Epithelial cell of esophagus (primary cell): Measurements from ENCODE around the gene SH3BP5.
"Not testable (repeated sequence)": the region's sequence is repeated elsewhere in the genome, so short reads cannot be mapped to it uniquely, and the experiment has no call there.

Source experiments
- DNase-seq: peaks from one replicate; pipeline ENCODE4 v3.0.0; 2010; ENCODE audit warnings: low read depth
- H3K4me3 ChIP-seq: 2 replicates; pipeline ENCODE4 v1.5.1; 2011; ENCODE audit warnings: mild to moderate bottlenecking, low read length, control low read depth
- TF ChIP-seq, protein P1 (sequence below): IDR thresholded peaks from 2 replicates; pipeline ENCODE4 v1.5.1; 2011; ENCODE audit warnings: low read depth, mild to moderate bottlenecking, low read length, control low read depth, inconsistent platforms; ENCODE audit not compliant: insufficient read depth; ENCODE audit errors: missing control alignments

Gene SH3BP5

DNA sequence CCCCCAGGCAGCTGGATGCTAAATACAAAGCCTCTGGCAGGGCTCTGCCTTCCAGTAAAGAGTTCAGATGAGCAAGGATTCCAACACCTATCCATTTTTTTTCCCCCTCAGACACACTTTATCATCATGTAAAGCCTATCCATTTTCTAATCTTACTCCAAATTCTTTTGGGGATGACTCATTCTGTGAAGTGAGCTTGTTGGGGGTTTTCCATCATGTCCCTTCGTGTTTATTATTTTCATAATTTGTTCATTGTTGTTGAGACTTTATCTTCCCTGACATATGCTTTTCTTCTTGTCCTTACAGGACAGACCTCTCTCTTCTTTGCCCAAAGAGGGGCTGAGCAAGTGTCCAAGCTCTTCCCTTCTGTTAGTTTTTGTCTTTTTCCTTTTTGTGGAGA lies 34.7 kb upstream of the SH3BP5 start:
- H3K4me3 ChIP-seq, result no peak overlapping the region
- peak; percentile 30 for DNase-seq
- TF ChIP-seq, protein P1, sequence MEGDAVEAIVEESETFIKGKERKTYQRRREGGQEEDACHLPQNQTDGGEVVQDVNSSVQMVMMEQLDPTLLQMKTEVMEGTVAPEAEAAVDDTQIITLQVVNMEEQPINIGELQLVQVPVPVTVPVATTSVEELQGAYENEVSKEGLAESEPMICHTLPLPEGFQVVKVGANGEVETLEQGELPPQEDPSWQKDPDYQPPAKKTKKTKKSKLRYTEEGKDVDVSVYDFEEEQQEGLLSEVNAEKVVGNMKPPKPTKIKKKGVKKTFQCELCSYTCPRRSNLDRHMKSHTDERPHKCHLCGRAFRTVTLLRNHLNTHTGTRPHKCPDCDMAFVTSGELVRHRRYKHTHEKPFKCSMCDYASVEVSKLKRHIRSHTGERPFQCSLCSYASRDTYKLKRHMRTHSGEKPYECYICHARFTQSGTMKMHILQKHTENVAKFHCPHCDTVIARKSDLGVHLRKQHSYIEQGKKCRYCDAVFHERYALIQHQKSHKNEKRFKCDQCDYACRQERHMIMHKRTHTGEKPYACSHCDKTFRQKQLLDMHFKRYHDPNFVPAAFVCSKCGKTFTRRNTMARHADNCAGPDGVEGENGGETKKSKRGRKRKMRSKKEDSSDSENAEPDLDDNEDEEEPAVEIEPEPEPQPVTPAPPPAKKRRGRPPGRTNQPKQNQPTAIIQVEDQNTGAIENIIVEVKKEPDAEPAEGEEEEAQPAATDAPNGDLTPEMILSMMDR, result no peak

DNA sequence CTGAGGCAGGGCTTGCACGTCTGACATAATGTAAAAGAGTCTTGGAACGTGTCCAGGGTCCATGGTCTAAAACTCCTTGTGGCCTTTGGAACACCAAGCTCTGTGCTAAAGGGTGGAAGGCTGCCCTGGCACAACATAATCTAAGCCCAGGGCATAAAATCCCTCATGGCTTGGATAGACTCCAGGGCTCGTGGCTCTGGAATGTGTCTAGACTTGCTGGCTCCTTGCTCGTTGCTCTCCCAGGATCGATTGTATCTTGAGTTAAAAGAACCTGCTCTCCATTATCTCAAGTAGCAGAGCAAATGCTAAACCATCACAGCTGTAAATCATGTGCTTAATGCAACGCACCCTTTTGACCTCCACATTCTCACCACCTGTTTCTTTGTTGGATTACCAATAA lies 31.7 kb upstream of the SH3BP5 start:
- DNase-seq, result peak; percentile 52
- not testable (repeated sequence) for H3K4me3 ChIP-seq

DNA sequence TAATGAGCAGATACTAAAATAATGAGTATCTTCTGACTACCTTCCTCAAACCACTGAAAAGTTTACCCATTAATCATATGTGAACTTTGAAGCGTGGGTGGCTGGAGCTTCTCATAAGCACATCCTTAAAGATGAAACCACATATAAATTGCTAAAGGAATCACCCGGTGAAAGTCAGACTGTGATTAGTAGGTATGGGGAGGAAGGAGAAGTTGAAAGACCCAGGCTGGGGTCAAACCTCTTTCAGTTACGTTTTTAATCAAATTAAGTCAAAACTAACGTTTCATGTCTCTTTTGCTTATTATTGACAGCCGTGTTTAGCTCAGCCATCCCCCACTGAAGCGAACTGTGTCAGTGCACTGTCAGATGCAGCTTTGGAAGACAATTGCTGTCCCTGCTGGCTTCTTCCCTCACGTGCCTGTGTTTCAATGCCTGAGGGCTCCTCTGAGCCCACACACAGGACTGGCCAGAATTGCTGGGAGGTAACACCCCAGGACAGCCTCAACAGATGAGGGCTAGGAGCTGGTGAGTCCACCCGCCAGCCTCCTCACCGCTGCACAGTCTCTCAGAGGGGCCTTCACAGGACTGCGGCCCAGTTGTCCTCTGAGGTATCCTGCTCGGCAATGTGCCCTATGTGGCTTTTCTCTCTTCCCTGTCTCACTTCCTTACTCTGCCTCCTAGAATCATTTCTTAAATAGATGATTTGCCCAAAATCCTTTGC lies 29.3 kb upstream of the SH3BP5 start:
- DNase-seq, result peak; percentile 77
- no peak overlapping the region for H3K4me3 ChIP-seq

DNA sequence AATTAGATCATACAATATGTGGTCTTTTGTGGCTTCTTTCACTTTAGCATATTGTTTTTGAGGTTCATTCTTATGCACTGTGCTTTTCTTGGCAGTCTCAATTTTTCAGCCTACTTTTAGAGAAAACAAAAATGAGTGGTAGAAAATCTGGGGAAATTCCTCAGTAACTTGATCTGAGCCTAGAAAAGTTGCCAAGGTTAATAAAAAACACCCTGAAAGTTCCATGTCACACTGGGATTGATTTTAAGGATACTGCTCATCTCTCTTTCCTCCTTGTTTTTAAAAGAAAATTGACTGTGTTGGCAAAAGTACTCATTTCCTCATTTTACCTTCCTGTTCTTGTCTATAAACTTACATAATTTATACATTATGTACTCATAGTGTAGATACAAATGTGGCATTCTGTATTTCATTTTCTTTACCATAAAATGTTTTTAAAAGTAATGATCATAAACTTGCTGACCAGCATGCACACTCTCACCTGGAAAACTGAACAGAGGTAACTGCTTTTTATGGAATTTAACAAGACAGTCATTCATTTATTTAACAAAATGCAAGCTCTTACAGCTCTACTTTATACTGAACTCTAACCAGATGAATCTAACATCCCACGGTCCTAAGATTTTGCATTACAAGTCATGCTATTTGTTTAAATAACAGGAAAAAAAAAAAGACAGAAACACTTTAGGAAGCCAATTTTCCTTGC lies 28.6 kb upstream of the SH3BP5 start:
- H3K4me3 ChIP-seq, result no peak overlapping the region
- TF ChIP-seq, protein P1, result no peak
- no peak for DNase-seq

More for the DNA sequence above, 29.3 kb upstream of the SH3BP5 start:
- TF ChIP-seq, protein P1, result no peak

DNA sequence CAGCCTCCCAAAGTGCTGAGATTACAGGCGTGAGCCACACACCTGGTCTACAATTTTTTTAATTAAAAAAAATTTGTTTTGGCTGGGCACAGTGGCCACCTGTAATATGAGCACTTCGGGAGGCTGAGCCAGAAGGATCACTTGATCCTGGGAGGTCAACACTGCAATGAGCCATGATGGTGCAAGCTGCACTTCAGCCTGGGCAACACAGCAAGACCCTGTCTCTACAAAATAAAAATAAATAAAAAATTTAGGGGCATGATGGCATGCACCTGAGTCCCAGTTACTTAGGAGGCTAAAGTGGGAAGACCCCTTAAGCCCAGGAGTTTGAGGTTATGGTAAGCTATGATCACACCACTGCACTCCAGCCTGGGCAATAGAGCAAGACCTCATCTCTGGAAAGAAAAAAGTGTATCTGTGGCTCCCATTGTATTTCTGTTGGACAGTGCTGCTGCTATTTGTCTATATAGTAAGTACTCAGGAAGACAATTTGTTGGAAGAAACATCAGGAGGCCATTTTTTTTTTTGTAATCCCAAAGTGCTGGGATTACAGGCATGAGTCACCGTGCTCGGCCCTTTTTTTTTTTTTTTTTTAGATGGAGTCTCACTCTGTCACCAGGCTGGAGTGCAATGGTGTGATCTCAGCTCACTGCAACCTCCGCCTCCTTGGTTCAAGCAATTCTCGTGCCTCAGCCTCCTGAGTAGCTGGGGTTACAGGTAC lies 27.5 kb upstream of the SH3BP5 start:
- DNase-seq, result no peak
- TF ChIP-seq, protein P1, result no peak
- no peak overlapping the region for H3K4me3 ChIP-seq

DNA sequence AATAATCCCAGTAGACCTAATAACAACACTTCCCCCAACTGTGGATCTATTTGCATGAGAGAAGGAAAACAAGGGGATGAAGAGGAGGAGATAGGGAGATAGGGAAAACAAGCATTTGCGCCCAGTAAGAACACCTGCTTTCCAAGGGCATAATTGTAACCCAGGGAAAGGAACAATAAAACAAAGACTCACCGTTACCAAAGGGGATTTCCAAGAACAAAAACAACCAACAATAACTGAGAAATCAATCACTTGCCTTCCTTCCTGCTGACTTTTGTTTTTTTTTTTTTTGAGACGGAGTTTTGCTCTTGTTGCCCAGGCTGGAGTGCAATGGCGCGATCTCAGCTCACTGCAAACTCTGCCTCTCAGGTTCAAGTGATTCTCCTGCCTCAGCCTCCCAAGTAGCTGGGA lies 24.3 kb upstream of the SH3BP5 start:
- H3K4me3 ChIP-seq, DNase-seq: not testable (repeated sequence)

DNA sequence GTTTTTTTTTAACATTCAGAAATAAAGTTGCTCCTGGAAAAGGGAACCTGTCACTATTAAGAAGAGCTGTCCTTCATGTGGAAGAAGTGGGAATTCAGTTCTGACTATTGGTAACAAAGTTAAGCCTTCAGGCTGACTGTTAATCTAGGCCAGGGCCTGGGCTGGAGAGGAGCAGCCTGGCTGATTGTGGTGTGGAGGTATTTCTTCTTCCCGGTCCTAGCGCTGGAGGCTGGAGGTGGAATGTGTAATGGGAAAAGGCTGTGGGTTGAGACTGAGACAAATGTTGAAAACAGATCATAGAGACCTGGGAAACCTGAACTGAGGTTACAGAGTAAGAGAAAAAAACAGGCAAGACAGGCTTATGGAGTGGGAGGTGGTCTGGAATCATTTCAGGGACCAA lies 23.8 kb upstream of the SH3BP5 start:
- H3K4me3 ChIP-seq, result no peak overlapping the region
- TF ChIP-seq, protein P1, result no peak
- DNase-seq, result no peak

DNA sequence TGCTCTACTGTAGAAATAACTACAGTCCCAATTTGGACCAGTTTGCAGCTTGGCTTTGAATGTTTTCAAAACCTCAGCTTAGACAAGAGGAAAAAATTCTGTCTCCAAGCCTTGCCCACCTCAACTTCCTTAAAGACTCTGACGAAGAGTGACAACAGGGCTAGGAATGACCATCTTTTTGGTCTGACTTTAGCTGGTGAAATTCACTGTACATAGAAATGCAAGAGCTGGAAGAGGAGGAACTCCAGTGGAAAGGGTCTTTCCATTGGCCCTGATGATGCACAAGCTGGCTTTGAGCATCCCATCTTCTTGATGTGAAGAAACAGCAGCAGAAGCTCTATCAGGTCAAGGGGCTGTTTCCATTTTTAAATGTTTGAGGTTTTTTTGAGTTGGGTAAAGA lies 22.7 kb upstream of the SH3BP5 start:
- TF ChIP-seq, protein P1, result no peak
- DNase-seq, result no peak
- H3K4me3 ChIP-seq, result no peak overlapping the region
